ENCODE measurements around the gene KRT76.
"Not testable (repeated sequence)": the region's sequence is repeated elsewhere in the genome, so short reads cannot be mapped to it uniquely, and the experiment has no call there.

The KRT76 gene

GRCh38 chr12:52753283-52753682, 23.9 kb downstream of the KRT76 start:
- H3K9ac ChIP-seq (ENCODE audit: low read depth, low read length), result no peak overlapping the region
- no peaks in the 10 kb centered on the region; the same call in none of the 2 replicates for H3K27me3 ChIP-seq (ENCODE audit: control insufficient read depth, insufficient read depth, low read length)
- no peaks in the 10 kb centered on the region for H3K4me1 ChIP-seq (ENCODE audit: control insufficient read depth, insufficient read depth, low read length)
- no peaks in the 10 kb centered on the region for H3K36me3 ChIP-seq (ENCODE audit: control insufficient read depth, insufficient read depth, low read length)
- no peaks in the 10 kb centered on the region; the same call in 1 of the 2 replicates for H3K9me3 ChIP-seq (ENCODE audit: control insufficient read depth, insufficient read depth, low read length)
- H3K4me3 ChIP-seq (ENCODE audit: low read depth, low read length), result no peak overlapping the region
- no peak overlapping the region for H3K27ac ChIP-seq (ENCODE audit: low read depth, low read length)

- Histone ChIP-seq H3K4me1 (ENCODE audit: control insufficient read depth, insufficient read depth, low read length) (no peaks in the 10 kb centered on the region), H3K27me3 (ENCODE audit: control insufficient read depth, insufficient read depth, low read length) (no peaks in the 10 kb centered on the region; the same call in 1 of the 2 replicates), H3K9ac (ENCODE audit: low read depth, low read length) (no peak overlapping the region), H3K36me3 (ENCODE audit: control insufficient read depth, insufficient read depth, low read length) (no peaks in the 10 kb centered on the region), H3K27ac (ENCODE audit: low read depth, low read length) (no peak overlapping the region), H3K4me3 (ENCODE audit: low read depth, low read length) (no peak overlapping the region), H3K9me3 (ENCODE audit: control insufficient read depth, insufficient read depth, low read length) (no peaks in the 10 kb centered on the region; the same call in 1 of the 2 replicates)
Measured at GRCh38 chr12:52752516-52752915, 24.6 kb downstream of the KRT76 start.

GRCh38 chr12:52751795-52752194, 25.4 kb downstream of the KRT76 start:
- Histone ChIP-seq H3K36me3 (ENCODE audit: control insufficient read depth, insufficient read depth, low read length) (no peaks in the 10 kb centered on the region), H3K4me3 (ENCODE audit: low read depth, low read length) (no peak overlapping the region), H3K27me3 (ENCODE audit: control insufficient read depth, insufficient read depth, low read length) (no peaks in the 10 kb centered on the region; the same call in 1 of the 2 replicates), H3K9ac (ENCODE audit: low read depth, low read length) (no peak overlapping the region), H3K27ac (ENCODE audit: low read depth, low read length) (no peak overlapping the region), H3K4me1 (ENCODE audit: control insufficient read depth, insufficient read depth, low read length) (no peaks in the 10 kb centered on the region), H3K9me3 (ENCODE audit: control insufficient read depth, insufficient read depth, low read length) (no peaks in the 10 kb centered on the region)

GRCh38 chr12:52750532-52750931, 26.6 kb downstream of the KRT76 start:
- H3K9ac ChIP-seq (ENCODE audit: low read depth, low read length); H3K27ac ChIP-seq (ENCODE audit: low read depth, low read length); H3K27me3 ChIP-seq (ENCODE audit: control insufficient read depth, insufficient read depth, low read length); H3K9me3 ChIP-seq (ENCODE audit: control insufficient read depth, insufficient read depth, low read length); H3K36me3 ChIP-seq (ENCODE audit: control insufficient read depth, insufficient read depth, low read length); H3K4me3 ChIP-seq (ENCODE audit: low read depth, low read length); H3K4me1 ChIP-seq (ENCODE audit: control insufficient read depth, insufficient read depth, low read length): not testable (repeated sequence)

GRCh38 chr12:52749827-52750226, 27.3 kb downstream of the KRT76 start:
- no peaks in the 10 kb centered on the region for H3K4me1 ChIP-seq (ENCODE audit: control insufficient read depth, insufficient read depth, low read length)
- no peaks in the 10 kb centered on the region for H3K9me3 ChIP-seq (ENCODE audit: control insufficient read depth, insufficient read depth, low read length)

GRCh38 chr12:52748578-52748977, 28.6 kb downstream of the KRT76 start:
- Histone ChIP-seq H3K4me1 (ENCODE audit: control insufficient read depth, insufficient read depth, low read length) (no peaks in the 10 kb centered on the region), H3K4me3 (ENCODE audit: low read depth, low read length) (no peak overlapping the region), H3K27me3 (ENCODE audit: control insufficient read depth, insufficient read depth, low read length) (no peaks in the 10 kb centered on the region)

More at GRCh38 chr12:52749827-52750226, 27.3 kb downstream of the KRT76 start:
- Histone ChIP-seq H3K9ac (ENCODE audit: low read depth, low read length) (no peak overlapping the region), H3K27me3 (ENCODE audit: control insufficient read depth, insufficient read depth, low read length) (no peaks in the 10 kb centered on the region), H3K27ac (ENCODE audit: low read depth, low read length) (no peak overlapping the region), H3K36me3 (ENCODE audit: control insufficient read depth, insufficient read depth, low read length) (no peaks in the 10 kb centered on the region), H3K4me3 (ENCODE audit: low read depth, low read length) (no peak overlapping the region)

GRCh38 chr12:52745554-52745953, 31.6 kb downstream of the KRT76 start:
- no peak overlapping the region for H3K9ac ChIP-seq (ENCODE audit: low read depth, low read length)
- H3K9me3 ChIP-seq (ENCODE audit: control insufficient read depth, insufficient read depth, low read length), result no peaks in the 10 kb centered on the region
- no peak overlapping the region for H3K27ac ChIP-seq (ENCODE audit: low read depth, low read length)
- no peaks in the 10 kb centered on the region for H3K4me1 ChIP-seq (ENCODE audit: control insufficient read depth, insufficient read depth, low read length)
- H3K4me3 ChIP-seq (ENCODE audit: low read depth, low read length), result no peak overlapping the region
- H3K27me3 ChIP-seq (ENCODE audit: control insufficient read depth, insufficient read depth, low read length), result no peaks in the 10 kb centered on the region
- no peaks in the 10 kb centered on the region for H3K36me3 ChIP-seq (ENCODE audit: control insufficient read depth, insufficient read depth, low read length)

More at GRCh38 chr12:52748578-52748977, 28.6 kb downstream of the KRT76 start:
- Histone ChIP-seq H3K36me3 (ENCODE audit: control insufficient read depth, insufficient read depth, low read length) (no peaks in the 10 kb centered on the region), H3K9me3 (ENCODE audit: control insufficient read depth, insufficient read depth, low read length) (no peaks in the 10 kb centered on the region), H3K27ac (ENCODE audit: low read depth, low read length) (no peak overlapping the region), H3K9ac (ENCODE audit: low read depth, low read length) (no peak overlapping the region)

- Histone ChIP-seq H3K27me3 (ENCODE audit: control insufficient read depth, insufficient read depth, low read length) (0 out of 2 replicates have a peak, but pooled peaks cover 2% of the 10 kb centered on the region), H3K9me3 (ENCODE audit: control insufficient read depth, insufficient read depth, low read length) (no peaks in the 10 kb centered on the region), H3K27ac (ENCODE audit: low read depth, low read length) (no peak overlapping the region), H3K4me1 (ENCODE audit: control insufficient read depth, insufficient read depth, low read length) (no peaks in the 10 kb centered on the region), H3K9ac (ENCODE audit: low read depth, low read length) (no peak overlapping the region), H3K4me3 (ENCODE audit: low read depth, low read length) (no peak overlapping the region), H3K36me3 (ENCODE audit: control insufficient read depth, insufficient read depth, low read length) (no peaks in the 10 kb centered on the region)
Measured at GRCh38 chr12:52744493-52745156, 32.5 kb downstream of the KRT76 start.

- H3K36me3 ChIP-seq (ENCODE audit: control insufficient read depth, insufficient read depth, low read length), result no peaks in the 10 kb centered on the region
- no peak overlapping the region for H3K27ac ChIP-seq (ENCODE audit: low read depth, low read length)
- no peaks in the 10 kb centered on the region for H3K4me1 ChIP-seq (ENCODE audit: control insufficient read depth, insufficient read depth, low read length)
- no peak overlapping the region for H3K9ac ChIP-seq (ENCODE audit: low read depth, low read length)
- H3K4me3 ChIP-seq (ENCODE audit: low read depth, low read length), result no peak overlapping the region
- no peaks in the 10 kb centered on the region for H3K9me3 ChIP-seq (ENCODE audit: control insufficient read depth, insufficient read depth, low read length)
- H3K27me3 ChIP-seq (ENCODE audit: control insufficient read depth, insufficient read depth, low read length), result 0 out of 2 replicates have a peak, but pooled peaks cover 2% of the 10 kb centered on the region
Measured at GRCh38 chr12:52742822-52743457, 34.2 kb downstream of the KRT76 start.

GRCh38 chr12:52742196-52742580, 35.0 kb downstream of the KRT76 start:
- Histone ChIP-seq H3K4me3 (ENCODE audit: low read depth, low read length) (no peak overlapping the region), H3K9me3 (ENCODE audit: control insufficient read depth, insufficient read depth, low read length) (no peaks in the 10 kb centered on the region), H3K27ac (ENCODE audit: low read depth, low read length) (no peak overlapping the region), H3K9ac (ENCODE audit: low read depth, low read length) (no peak overlapping the region), H3K27me3 (ENCODE audit: control insufficient read depth, insufficient read depth, low read length) (0 out of 2 replicates have a peak, but pooled peaks cover 2% of the 10 kb centered on the region), H3K36me3 (ENCODE audit: control insufficient read depth, insufficient read depth, low read length) (no peaks in the 10 kb centered on the region), H3K4me1 (ENCODE audit: control insufficient read depth, insufficient read depth, low read length) (no peaks in the 10 kb centered on the region)
